IPS DF 4.7 (cell line): Measurements from ENCODE around the gene MACO1.
"Not testable (repeated sequence)": the region's sequence is repeated elsewhere in the genome, so short reads cannot be mapped to it uniquely, and the experiment has no call there.

Experiments used
- DNase-seq: peaks from one replicate; pipeline ENCODE4 v3.0.0-alpha.2; 2013; ENCODE audit warnings: low spot score; ENCODE audit errors: extremely low read depth

Gene MACO1

GRCh38 chr1:25423206-25423605 is 7.5 kb upstream of the MACO1 start:
- DNase-seq = not testable (repeated sequence)

GRCh38 chr1:25425098-25426085 is 5.3 kb upstream of the MACO1 start:
- no peak for DNase-seq

DNA sequence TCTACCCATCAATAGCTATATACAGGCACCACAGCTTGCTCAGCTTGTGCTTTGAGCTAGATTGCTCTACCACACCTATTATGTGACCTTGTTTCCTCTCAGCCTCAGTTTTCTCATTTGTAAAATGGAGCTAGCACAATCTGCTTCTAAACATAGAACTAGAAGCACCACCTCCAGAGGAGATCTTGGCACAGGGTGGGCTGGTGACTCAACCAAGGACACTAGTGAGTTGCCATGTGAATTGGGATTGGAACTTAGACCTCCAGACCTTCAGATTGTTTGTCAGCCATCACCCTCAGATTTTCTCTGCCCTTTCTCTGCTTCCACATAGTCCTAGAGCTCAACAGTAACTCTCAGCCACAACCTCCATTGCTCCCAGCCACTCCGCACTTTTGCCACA is 3.0 kb upstream of the MACO1 start:
- DNase-seq = no peak

DNA sequence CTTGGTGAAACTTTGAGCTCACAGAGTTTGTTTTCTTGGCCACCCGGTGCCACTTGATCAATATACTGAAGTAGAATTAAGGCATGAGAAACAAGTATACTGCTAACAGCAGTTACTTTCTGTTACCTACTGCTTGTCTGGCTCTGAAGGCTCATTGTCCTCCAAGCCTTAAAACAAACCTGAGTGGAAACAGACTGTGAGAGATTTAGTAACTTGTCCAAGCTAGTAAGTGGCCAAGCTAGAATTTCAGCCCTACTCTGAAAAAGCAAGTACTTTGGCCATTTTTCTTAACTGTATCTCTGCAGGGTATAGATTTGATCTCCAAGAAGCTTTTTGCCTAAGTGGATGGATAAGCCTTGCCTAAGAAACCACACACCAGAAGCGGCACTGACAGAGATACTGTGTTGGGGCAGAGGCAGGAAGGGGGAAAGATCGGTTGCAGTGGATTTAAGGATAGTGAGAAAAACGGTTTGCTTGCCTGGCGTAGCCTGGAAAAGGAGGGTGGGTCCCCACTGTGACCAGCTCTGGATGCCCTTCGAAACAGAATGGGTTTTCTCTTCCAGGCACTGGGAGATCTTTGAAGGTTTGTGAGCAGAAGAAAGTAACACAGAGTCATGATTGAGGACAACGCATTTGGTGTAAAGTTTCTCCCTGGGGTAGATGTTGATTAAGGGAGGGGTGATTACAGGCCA is 2.1 kb upstream of the MACO1 start:
- no peak for DNase-seq

DNA sequence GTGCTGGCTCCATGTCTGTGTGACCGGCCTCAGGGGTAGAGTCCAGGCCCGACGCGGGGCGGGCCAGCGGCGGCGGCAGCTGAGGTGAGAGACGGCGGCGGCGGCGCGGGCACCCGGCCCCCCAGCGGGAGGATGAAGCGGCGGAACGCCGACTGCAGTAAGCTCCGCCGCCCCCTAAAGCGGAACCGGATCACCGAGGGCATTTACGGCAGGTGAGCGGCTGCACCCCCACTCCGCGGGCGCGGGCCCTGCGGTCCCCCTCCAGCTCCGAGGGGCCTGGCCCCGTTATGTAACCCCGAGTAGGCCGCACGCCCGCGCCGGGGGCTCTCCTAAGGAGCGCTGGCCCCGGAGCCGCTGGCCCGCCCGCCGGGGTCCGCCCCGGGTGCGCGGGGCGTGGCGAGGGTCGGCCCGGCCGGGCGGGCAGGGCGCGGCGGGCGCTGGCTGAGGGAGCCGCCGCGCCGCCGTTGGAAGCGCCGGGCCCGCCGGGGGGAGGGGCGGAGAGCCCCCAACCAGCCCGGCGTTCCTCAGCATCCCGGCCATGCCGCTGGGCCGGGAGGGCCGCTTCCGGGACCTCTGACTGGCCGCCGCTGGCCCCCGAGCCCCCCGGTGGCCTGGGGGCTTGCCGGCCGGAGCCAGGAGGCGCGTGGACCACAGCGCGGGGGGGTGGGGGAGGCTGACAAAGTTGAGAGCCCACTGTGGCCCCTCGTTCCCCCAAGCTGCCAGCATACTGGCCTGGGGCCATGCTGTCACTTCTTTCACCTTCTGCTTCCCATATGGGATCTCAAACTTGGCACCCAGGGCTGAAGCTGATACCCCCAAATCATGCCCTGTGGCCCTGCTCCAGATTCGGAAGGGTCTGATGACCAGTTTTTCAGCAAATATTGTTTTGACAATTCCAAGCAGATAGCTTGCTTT is 527 bp downstream of the MACO1 start:
- no peak for DNase-seq

DNA sequence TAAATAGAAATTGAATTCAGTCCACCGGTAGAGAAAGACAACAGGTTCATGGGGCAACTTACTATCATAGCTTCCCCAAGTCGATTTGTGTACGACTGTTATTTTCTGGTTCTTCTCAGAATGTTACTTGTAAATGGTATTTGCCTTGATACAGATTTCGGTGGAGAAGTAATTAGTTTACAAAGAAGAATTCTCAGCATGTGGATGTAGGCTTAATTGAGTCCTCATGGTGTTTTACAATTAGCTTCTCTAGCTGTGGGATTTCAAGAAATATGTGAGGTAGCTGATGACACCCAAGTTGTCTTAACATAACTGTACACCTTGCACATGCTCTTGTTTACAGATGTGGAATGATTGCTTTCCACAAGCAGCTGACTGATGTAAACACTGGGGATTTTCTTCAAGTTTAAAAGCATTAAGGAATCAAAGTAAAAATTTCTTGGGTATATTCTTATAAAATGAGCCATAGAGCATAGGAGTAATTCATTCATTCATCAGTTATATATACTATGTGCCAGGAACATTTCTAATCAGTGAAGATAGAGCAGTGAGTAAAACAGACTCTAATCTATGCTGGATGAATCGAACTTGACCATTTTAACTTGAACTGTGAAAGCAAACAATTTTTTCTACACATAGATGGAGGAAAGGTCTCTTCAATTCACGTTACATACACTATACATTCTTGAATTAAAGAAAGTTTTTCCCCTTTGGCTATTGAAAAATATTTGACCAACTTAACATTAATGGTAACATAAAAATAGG is 1.4 kb downstream of the MACO1 start:
- no peak for DNase-seq

GRCh38 chr1:25432749-25433388 is 2.2 kb downstream of the MACO1 start:
- no peak for DNase-seq

DNA sequence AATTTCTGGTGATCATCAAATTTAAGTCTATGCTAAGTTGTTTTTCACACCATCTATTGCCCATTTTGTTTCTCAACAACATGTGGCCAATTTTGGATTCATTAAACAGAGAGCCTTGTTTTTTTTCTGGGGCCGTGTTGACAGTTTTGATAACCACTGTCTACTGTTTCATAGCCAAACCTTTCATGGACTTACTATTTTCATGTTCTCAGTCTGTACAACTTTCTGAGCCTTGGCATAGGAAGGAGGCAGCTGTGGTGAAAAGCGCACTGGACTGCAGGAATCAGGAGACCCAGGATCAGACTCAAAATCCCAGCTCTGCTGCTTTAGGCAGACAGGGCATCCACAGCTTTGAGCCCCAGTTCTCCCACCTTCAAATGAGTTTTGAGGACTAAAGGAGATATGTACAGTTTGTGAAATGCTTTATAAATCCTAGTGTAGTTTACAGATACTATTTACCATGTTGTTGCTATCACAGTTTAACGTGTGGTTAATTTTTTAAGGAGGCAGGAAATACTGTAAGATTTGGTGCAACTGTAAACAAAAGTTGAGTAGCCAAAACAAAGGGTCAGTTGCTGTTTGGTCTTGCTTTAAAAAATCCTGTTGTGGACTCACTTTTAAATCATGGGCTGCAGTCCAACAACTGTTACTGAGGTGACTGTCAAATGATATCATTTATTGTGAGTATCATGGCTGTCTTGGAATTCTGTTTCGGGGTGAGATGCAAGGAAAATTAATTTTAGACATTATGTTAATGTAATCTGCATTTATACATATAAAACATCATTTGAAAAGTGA is 2.9 kb downstream of the MACO1 start:
- DNase-seq = no peak

- DNase-seq = no peak
These were observed 4.9 kb downstream of the MACO1 start for GRCh38 chr1:25435397-25436108.

DNA sequence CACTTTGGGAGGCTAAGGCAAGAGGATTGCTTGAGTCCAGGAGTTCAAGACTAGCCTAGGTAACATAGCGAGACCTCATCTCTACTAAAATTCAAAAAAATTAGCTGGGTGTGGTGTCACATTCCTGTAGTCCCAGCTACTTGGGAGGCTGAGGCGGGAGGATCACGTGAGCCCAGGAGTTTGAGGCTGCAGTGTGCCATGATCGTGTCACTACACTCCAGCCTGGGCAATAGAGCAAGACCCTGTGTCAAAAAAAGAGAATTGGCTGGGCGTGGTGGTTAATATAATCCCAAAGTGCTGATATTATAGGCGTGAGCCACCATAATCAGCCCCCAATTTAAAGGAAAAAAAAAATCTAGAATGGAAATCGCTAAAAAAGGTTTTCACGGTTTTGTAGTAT is 7.0 kb downstream of the MACO1 start:
- no peak for DNase-seq

- no peak for DNase-seq
These were observed 8.6 kb downstream of the MACO1 start for GRCh38 chr1:25439287-25439686.

DNA sequence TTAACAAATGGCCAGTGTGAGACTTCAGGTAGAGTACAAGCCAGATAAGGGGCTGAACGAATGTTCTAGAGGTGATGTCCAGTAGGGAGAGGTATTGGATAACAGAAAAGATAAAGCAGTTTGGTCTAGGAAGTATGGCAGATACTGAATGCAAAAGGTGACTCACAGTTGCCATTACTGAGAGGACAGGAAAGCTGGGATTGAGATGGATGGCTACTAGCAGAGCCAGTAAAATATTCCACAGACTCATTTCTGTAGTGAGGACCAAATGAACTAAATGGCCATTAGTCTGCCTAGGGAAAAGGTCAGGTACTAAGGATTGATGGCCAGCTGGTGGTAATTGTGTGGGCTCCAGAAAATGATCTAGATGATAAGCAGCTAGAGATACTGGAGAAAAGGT is 11.5 kb downstream of the MACO1 start:
- no peak for DNase-seq

DNA sequence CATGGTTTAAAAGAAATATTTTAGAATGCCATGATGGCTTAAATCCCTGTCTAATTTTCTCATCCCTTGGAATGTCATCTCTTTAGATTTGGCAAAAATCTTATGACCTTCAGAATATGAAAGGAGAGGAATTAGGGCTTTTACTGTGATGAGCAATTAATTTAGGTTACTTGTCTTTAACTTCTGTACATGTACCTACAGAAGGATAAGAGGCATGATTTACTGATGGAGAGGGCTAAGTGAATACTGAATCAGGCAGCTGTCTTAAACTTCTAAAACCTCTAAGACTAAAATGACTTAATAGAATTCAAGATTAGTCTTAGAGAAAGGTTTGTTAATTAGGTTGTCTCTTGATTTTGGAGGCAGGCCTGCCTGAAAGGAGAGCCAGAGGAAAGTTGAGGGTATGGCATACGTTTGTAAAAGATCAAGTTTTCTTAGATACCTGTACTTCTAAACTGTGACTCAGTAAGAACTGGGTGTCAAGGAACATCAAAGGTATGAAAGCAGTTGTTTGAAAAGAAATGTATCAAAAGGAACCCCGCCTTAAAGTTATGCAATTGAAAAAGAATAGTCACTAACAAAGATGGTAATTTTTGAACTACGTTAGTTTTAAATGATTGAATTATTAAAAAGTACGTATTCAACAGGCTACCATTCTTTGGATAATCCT is 12.5 kb downstream of the MACO1 start:
- DNase-seq = no peak

GRCh38 chr1:25444604-25445003 is 13.9 kb downstream of the MACO1 start:
- DNase-seq = not testable (repeated sequence)

DNA sequence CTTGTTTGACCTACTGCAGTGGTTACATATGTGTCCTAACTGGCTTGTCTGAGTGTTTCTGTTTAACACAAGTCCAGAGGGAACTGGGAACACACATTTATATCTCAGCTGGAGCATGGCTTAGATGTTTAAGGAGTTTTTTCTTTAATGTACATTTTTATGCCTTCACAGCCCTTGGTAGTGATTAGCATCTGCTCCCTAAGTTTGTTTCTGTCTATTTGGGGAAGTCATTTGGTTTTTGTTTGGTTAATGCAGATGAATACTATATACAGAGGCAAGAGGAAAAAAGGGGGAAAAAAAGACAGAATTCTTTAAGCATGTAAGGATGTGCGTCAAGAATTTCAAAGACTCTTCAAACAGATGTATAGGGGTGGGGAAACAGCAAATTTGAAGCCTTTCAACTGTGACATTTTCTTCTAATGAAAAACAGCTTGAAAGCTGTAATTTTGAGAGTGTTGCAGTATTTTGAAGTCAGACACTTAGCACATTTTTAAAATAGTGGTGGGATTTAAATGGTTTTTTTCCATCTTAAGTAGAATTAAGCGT is 15.4 kb downstream of the MACO1 start:
- no peak for DNase-seq

- no peak for DNase-seq
These were observed 16.9 kb downstream of the MACO1 start for GRCh38 chr1:25447547-25447946.

- no peak for DNase-seq
These were observed 20.2 kb downstream of the MACO1 start for GRCh38 chr1:25450891-25451290.

GRCh38 chr1:25451908-25452307 is 21.2 kb downstream of the MACO1 start:
- no peak for DNase-seq
